ENCODE measurements around the gene PPP1R15A. TPM values are rescaled to one million over a fixed set of nuclear protein-coding genes. Genes with fewer than 3 reads are reported as not detected.
"Not testable (repeated sequence)": the region's sequence is repeated elsewhere in the genome, so short reads cannot be mapped to it uniquely, and the experiment has no call there.

Gene PPP1R15A
- total RNA-seq, 2 experiments from 2014 or later = 104 to 124 TPM

DNA sequence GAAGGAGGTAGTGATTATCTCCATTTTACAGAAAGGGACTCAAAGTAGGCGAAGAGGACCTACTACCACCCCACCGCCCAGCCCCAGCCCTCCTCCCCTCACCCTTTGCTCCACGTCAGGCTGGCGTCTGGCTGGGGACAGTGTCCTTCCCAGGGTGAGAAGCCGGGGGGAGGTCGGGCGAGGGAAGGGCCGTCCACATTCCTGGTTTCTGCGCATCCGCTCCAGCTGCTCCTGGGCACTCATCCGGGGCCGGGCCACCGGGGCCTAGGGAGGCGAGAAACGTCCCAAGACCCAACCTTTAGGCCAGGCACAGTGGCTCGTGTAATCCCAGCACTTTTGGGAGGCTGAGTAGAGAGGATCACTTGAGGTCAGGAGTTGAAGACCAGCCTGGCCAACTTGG lies 31.2 kb upstream of the PPP1R15A start:
- no peak for ATAC-seq
- peaks cover 14% of the 10 kb centered on the region for H3K4me1 Mint-ChIP-seq (ENCODE audit: low read depth)
- CTCF ChIA-PET = interaction anchor here (0.7 to 8.7 kb wide), 16 partner anchors 11 to 195 kb away, joined by 3 to 127 read pairs (median 6); partner anchors contain the start of genes CA11, FUT1 and PPP1R15A
- DNase-seq = no peak
- H3K27me3 Mint-ChIP-seq (ENCODE audit: low read depth) = no peaks in the 10 kb centered on the region
- no peak overlapping the region for H3K4me3 Mint-ChIP-seq
- no peaks in the 10 kb centered on the region for H3K36me3 Mint-ChIP-seq (ENCODE audit: low read depth)
- H3K9me3 Mint-ChIP-seq (ENCODE audit: insufficient read depth) = no peaks in the 10 kb centered on the region
- POLR2A ChIA-PET = no interaction called here
- H3K27ac Mint-ChIP-seq = no peak overlapping the region

DNA sequence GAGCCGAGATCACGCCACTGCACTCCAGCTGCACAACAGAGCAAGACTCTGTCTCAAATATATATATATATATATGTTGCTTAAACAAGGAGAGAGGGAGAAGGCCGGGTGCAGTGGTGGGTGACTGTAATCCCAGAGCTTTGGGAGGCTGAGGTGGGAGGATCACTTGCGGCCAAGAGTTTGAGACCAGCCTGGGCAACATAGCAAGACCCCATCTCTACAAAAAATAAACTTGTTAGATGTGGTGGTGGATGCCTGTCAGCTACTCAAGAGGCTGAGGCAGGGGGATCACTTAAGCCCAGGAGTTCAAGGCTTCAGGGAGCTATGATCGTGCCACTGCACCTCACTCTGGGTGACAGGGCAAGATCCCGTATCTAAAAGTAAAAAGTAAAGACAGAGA lies 30.6 kb upstream of the PPP1R15A start:
- Mint-ChIP-seq H3K4me3 (no peak overlapping the region), H3K27ac (no peak overlapping the region), H3K27me3 (ENCODE audit: low read depth) (no peaks in the 10 kb centered on the region), H3K4me1 (ENCODE audit: low read depth) (peaks cover 9% of the 10 kb centered on the region), H3K36me3 (ENCODE audit: low read depth) (no peaks in the 10 kb centered on the region), H3K9me3 (ENCODE audit: insufficient read depth) (no peaks in the 10 kb centered on the region)
- ChIA-PET CTCF (interaction anchor here (0.7 to 8.7 kb wide), 23 partner anchors 10 to 196 kb away, joined by 3 to 127 read pairs (median 6); partner anchors contain the start of genes CA11, FUT1, IZUMO1 and NUCB1), POLR2A (interaction anchor here (1.0 kb wide), 1 partner anchor 31 kb away, joined by 3 read pairs; no protein-coding TSS in a partner anchor)
- DNase-seq (no peak), ATAC-seq (no peak)

DNA sequence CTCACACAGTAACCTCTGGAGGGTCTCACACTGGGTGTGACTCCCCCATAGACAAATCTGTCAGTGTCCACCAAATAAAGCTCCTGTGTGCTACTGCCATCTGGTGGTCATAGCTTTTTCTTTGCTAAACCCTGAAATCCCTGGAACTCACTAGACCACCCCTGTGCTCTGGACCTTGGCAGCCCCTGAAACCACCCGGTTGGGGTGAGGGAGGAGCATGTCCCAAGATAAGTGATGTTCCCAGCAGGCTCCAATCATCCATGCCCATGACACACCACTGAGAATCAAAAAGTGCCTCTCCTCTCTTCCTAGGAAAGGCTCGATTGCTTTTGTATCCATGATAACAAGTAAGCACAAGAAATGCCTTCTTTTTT lies 29.4 kb upstream of the PPP1R15A start:
- ATAC-seq (peak; percentile 57), DNase-seq (peak; percentile 72)
- ChIA-PET CTCF (interaction anchor here (0.6 to 8.7 kb wide), 46 partner anchors 10 to 476 kb away, joined by 3 to 127 read pairs (median 4); partner anchors contain the start of genes CA11, DBP, FUT1 and NUCB1), POLR2A (interaction anchor here (0.6 to 1.2 kb wide), 3 partner anchors 22 to 978 kb away, joined by 3 to 4 read pairs (median 3); no protein-coding TSS in a partner anchor)
- H3K9me3 Mint-ChIP-seq (ENCODE audit: insufficient read depth) = no peaks in the 10 kb centered on the region
- no peaks in the 10 kb centered on the region for H3K27me3 Mint-ChIP-seq (ENCODE audit: low read depth)
- no peaks in the 10 kb centered on the region for H3K36me3 Mint-ChIP-seq (ENCODE audit: low read depth)
- no peak overlapping the region for H3K4me3 Mint-ChIP-seq
- H3K4me1 Mint-ChIP-seq (ENCODE audit: low read depth) = peaks cover 2% of the 10 kb centered on the region
- H3K27ac Mint-ChIP-seq = no peak overlapping the region

DNA sequence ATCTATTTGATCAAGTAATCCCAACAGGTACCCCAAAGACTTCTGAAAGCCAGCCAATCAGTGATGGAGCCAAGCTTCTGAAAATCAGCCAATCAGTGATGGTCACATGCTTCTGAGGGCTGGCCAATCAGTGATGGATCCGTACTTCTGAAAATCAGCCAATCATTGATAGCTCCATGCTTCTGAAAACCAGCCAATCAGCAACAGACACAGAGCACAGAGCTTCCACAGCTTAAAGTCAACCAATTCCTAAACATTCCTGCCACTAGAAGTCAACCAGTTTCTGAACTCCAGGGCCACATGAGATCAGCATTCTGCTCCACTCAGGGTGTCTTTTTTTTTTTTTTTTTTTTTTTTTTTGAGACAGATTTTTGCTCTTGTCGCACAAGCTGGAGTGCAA lies 27.7 kb upstream of the PPP1R15A start:
- Mint-ChIP-seq H3K27ac (no peak overlapping the region), H3K9me3 (ENCODE audit: insufficient read depth) (no peaks in the 10 kb centered on the region), H3K36me3 (ENCODE audit: low read depth) (no peaks in the 10 kb centered on the region), H3K4me1 (ENCODE audit: low read depth) (no peaks in the 10 kb centered on the region), H3K4me3 (no peak overlapping the region), H3K27me3 (ENCODE audit: low read depth) (no peaks in the 10 kb centered on the region)
- no peak for ATAC-seq
- DNase-seq = no peak
- ChIA-PET POLR2A (interaction anchor here (0.5 kb wide), 1 partner anchor 661 kb away, joined by 3 read pairs; no protein-coding TSS in a partner anchor), CTCF (interaction anchor here (0.6 to 8.7 kb wide), 9 partner anchors 9 to 354 kb away, joined by 3 to 127 read pairs (median 8); partner anchors contain the start of genes CA11, GYS1, HSD17B14 and RUVBL2)

DNA sequence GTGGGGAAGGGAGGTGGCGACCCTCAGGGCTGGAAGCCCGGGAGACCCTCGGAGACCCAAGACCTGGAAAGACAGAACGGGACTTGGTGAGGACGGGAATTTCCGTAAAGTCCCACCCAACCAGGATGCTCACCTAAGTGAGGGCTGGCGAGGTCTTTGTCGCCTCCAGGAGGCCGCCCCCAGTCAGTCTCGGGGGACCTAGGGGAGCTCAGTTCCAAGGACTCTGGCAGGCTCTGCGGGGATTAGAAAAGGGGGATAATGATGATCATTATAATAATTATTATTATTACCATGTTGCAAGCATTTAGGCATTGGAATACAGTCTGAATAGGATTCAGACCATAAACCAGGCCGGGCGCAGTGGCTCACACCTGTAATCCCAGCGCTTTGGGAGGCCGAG lies 26.8 kb upstream of the PPP1R15A start:
- no peak overlapping the region for H3K4me3 Mint-ChIP-seq
- no peak overlapping the region for H3K27ac Mint-ChIP-seq
- CTCF ChIA-PET = interaction anchor here (1.6 to 8.7 kb wide), 6 partner anchors 9 to 199 kb away, joined by 5 to 127 read pairs (median 30); partner anchors contain the start of genes CA11, GYS1, HSD17B14 and RUVBL2
- DNase-seq = no peak
- no peaks in the 10 kb centered on the region for H3K4me1 Mint-ChIP-seq (ENCODE audit: low read depth)
- POLR2A ChIA-PET = no interaction called here
- no peaks in the 10 kb centered on the region for H3K36me3 Mint-ChIP-seq (ENCODE audit: low read depth)
- no peak for ATAC-seq
- H3K9me3 Mint-ChIP-seq (ENCODE audit: insufficient read depth) = no peaks in the 10 kb centered on the region
- H3K27me3 Mint-ChIP-seq (ENCODE audit: low read depth) = no peaks in the 10 kb centered on the region

DNA sequence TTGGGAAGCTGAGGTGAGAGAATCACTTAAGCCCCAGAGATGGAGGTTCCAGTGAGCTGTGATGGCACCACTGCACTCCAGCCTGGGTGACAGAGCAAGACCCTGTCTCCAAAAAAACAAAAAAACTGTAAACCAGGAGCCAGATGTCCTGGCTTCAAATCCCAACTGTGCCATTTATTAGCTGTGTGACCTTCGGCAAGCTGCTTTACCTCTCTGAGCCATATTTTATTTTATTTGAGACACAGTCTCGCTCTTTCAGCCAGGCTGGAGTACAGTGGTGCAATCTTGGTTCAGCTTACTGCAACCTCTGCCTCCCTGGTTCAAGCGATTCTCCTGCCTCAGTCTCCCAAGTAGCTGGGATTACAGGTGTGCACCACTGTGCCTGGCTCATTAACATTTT lies 25.6 kb upstream of the PPP1R15A start:
- H3K4me1 Mint-ChIP-seq (ENCODE audit: low read depth); H3K4me3 Mint-ChIP-seq; DNase-seq; H3K27me3 Mint-ChIP-seq (ENCODE audit: low read depth); H3K36me3 Mint-ChIP-seq (ENCODE audit: low read depth); H3K9me3 Mint-ChIP-seq (ENCODE audit: insufficient read depth); H3K27ac Mint-ChIP-seq; ATAC-seq: not testable (repeated sequence)
- POLR2A ChIA-PET = interaction anchor here (1.3 kb wide), 1 partner anchor 27 kb away, joined by 4 read pairs; no protein-coding TSS in a partner anchor
- CTCF ChIA-PET = interaction anchor here (5.8 to 8.7 kb wide), 3 partner anchors 51 to 124 kb away, joined by 39 to 127 read pairs (median 112); no protein-coding TSS in a partner anchor

DNA sequence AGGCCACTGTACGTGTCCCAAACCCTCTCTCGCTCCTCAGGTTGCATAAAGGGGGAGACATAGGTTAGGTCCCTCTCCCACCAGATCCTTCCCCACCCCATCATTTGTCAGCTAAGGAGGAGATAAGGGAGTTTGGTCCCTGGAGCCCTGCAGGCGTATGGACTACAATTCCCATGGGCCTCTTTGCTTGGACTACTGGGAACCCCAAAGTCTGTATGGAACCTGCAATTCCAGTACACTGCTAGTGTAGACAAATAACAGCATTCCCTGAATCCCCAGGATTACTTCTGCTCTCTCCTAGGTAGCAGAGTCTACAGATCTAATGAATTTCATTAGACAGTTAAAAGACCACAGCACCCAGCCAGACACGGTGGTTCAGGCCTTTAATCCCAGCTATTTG lies 19.9 kb upstream of the PPP1R15A start:
- no peak for ATAC-seq
- H3K9me3 Mint-ChIP-seq (ENCODE audit: insufficient read depth) = no peaks in the 10 kb centered on the region
- no peaks in the 10 kb centered on the region for H3K27me3 Mint-ChIP-seq (ENCODE audit: low read depth)
- no peak overlapping the region for H3K4me3 Mint-ChIP-seq
- H3K36me3 Mint-ChIP-seq (ENCODE audit: low read depth) = no peaks in the 10 kb centered on the region
- no peaks in the 10 kb centered on the region for H3K4me1 Mint-ChIP-seq (ENCODE audit: low read depth)
- ChIA-PET CTCF (interaction anchor here (1.0 to 2.5 kb wide), 3 partner anchors 10 to 57 kb away, joined by 3 to 13 read pairs (median 4); no protein-coding TSS in a partner anchor), POLR2A (no interaction called here)
- no peak for DNase-seq
- H3K27ac Mint-ChIP-seq = no peak overlapping the region

DNA sequence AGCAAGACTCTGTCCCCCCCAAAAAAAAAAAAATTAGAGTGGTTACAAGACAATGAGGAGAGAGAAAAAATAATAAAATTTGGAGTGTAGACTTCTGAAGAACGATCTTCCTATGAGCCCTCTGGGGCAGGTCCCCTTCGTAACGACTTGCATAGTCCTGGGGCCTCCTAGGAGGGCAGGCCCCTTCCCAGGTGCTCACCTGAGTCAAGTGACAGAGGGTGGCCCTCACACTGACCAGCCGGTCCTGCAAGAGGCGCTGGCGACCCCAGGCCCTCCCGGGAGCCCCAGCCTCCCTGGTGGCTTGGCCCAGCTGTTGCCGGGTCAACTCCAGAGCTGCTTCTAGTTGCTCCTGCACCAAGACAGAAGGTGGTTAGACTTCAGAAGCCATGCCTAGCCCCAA lies 18.7 kb upstream of the PPP1R15A start:
- Mint-ChIP-seq H3K4me3 (no peak overlapping the region), H3K9me3 (ENCODE audit: insufficient read depth) (no peaks in the 10 kb centered on the region), H3K4me1 (ENCODE audit: low read depth) (no peaks in the 10 kb centered on the region), H3K36me3 (ENCODE audit: low read depth) (no peaks in the 10 kb centered on the region), H3K27me3 (ENCODE audit: low read depth) (no peaks in the 10 kb centered on the region), H3K27ac (no peak overlapping the region)
- ChIA-PET POLR2A (no interaction called here), CTCF (interaction anchor here (1.3 to 2.5 kb wide), 2 partner anchors 11 to 58 kb away, joined by 4 to 13 read pairs; no protein-coding TSS in a partner anchor)
- DNase-seq (no peak), ATAC-seq (no peak)

DNA sequence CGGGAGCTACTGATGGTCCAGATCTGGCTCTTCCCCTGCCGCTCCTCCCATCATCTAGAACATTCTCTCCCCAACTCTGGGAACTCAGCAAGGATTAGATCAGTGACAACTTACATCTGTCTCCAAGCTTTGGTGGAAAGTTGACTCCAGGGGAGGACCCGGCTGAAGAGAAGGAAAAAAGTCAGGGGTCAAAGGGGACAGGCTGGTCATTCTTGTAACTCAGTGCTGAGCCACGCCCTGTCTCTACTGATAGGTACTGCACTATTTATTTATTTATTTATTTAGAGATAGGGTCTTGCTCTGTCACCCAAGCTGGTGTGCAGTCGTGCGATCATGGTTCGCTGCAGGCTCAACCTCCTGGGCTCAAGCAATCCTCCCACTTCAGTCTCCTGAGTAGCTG lies 18.1 kb upstream of the PPP1R15A start:
- DNase-seq (no peak), ATAC-seq (no peak)
- H3K4me1 Mint-ChIP-seq (ENCODE audit: low read depth) = peaks cover 1% of the 10 kb centered on the region
- H3K36me3 Mint-ChIP-seq (ENCODE audit: low read depth) = no peaks in the 10 kb centered on the region
- H3K27me3 Mint-ChIP-seq (ENCODE audit: low read depth) = no peaks in the 10 kb centered on the region
- POLR2A ChIA-PET = no interaction called here
- CTCF ChIA-PET = interaction anchor here (1.2 kb wide), 1 partner anchor 12 kb away, joined by 5 read pairs; no protein-coding TSS in a partner anchor
- H3K4me3 Mint-ChIP-seq = no peak overlapping the region
- H3K27ac Mint-ChIP-seq = no peak overlapping the region
- H3K9me3 Mint-ChIP-seq (ENCODE audit: insufficient read depth) = no peaks in the 10 kb centered on the region

DNA sequence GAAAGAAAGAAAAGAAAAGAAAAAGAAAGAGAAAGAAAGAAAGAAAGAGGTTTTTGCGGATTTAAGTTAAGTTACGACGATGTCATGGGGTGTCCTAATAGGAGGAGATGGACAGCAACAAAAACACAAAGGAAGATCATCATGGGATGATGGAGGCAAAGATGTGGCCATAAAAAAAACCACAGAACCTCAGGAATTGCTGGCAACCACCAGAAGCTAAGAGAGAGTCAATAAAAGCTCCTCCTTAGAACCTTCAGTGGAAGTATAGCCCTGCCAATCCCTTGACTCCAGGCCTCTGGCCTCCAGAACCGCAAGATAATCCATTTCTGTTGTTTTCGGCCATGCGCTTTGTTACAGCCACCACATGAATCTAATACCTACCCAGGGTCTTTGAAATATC lies 15.3 kb upstream of the PPP1R15A start:
- Mint-ChIP-seq H3K4me3 (no peak overlapping the region), H3K4me1 (ENCODE audit: low read depth) (peaks cover 4% of the 10 kb centered on the region), H3K36me3 (ENCODE audit: low read depth) (no peaks in the 10 kb centered on the region), H3K27ac (no peak overlapping the region), H3K27me3 (ENCODE audit: low read depth) (no peaks in the 10 kb centered on the region), H3K9me3 (ENCODE audit: insufficient read depth) (no peaks in the 10 kb centered on the region)
- no peak for DNase-seq
- CTCF ChIA-PET = interaction anchor here (1.0 to 1.2 kb wide), 2 partner anchors 12 to 14 kb away, joined by 4 to 6 read pairs; no protein-coding TSS in a partner anchor
- POLR2A ChIA-PET = interaction anchor here (0.8 kb wide), 1 partner anchor 15 kb away, joined by 3 read pairs; no protein-coding TSS in a partner anchor
- ATAC-seq = no peak

DNA sequence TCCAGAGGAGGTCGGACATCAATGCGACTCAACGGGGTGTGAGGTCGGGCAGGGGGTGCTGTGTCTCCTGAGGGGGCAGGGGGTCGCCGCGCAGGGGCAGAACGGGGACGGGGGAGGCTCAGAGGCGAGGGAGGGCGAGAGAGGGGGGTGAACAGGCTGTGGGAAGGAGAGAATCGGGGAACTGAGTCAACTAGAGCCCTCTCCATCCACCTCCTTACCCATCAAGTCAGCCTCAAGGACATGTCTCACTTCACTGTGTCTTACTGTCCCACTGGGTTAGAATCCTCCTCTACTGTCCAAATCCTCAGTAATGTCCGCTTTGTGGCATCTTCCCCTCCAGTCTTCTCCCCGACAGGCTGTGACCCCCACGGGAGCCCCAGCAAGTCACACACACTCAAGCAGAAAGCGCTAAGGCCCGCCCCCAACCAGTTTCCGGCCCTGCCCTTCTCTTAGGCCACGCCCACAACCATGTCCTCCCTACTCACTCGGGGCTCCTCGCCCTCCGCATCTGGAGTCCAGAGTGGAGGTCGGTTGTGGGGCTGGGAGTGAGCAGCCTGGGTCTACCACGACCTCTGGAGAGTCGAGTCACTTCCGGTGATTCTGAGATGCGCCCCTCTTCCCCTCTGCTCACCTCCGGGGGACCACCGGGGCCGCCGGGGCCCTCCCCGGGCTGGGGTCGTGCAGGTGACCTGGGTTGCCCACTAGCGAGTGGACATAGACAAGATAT lies 13.1 kb upstream of the PPP1R15A start:
- Mint-ChIP-seq H3K27ac (peak overlapping the region; percentile 89), H3K27me3 (ENCODE audit: low read depth) (no peaks in the 10 kb centered on the region), H3K36me3 (ENCODE audit: low read depth) (no peaks in the 10 kb centered on the region), H3K4me1 (ENCODE audit: low read depth) (peaks cover 4% of the 10 kb centered on the region), H3K4me3 (peak overlapping the region; percentile 83), H3K9me3 (ENCODE audit: insufficient read depth) (no peaks in the 10 kb centered on the region)
- DNase-seq = peak; percentile 88
- peak; percentile 92 for ATAC-seq
- ChIA-PET CTCF (interaction anchor here (1.1 kb wide), 1 partner anchor 17 kb away, joined by 5 read pairs; no protein-coding TSS in a partner anchor), POLR2A (interaction anchor here (0.6 to 1.4 kb wide), 3 partner anchors 13 to 20 kb away, joined by 4 to 8 read pairs (median 5); partner anchors contain the start of gene PPP1R15A)

Measured in activated CD8-positive, alpha-beta T cell treated with anti-CD3 and anti-CD28 coated beads, Interleukin-2, amount 10 ng/mL, durations not matched to agents 7 days and 5 days (primary cell).